MCF 10A (cell line): ENCODE data around the gene MRPL46. TPM values are rescaled to one million over a fixed set of nuclear protein-coding genes. Genes with fewer than 3 reads are reported as not detected.

Experiments
- BruUV-seq: library from RNA; stranded (reverse); fragments of 400-500 nt; replicated peaks from 2 replicates; lab custom pipeline; 2021; lab: Mats Ljungman, UMichigan
- CTCF ChIA-PET: fragments of 300-600 bp; sonication (Branson Sonifier 250); formaldehyde crosslinking; extraction: SDS; loops from one replicate; lab custom pipeline; 2021; ENCODE audit warnings: antibody characterized with exemption, inconsistent platforms; lab: Yijun Ruan, JAX
- POLR2A ChIA-PET: fragments of 300-600, 350-650 bp; sonication (Branson Sonifier 250); formaldehyde crosslinking; extraction: SDS; loops from one replicate; lab custom pipeline; 2020; ENCODE audit warnings: antibody characterized with exemption, inconsistent platforms; lab: Yijun Ruan, JAX
- DNase-seq: peaks from one replicate; pipeline ENCODE4 v3.0.0-alpha.2; 2018; ENCODE audit not compliant: unreplicated experiment
- H3K27ac Mint-ChIP-seq: one replicate; pipeline ENCODE4 v1.8.0; 2022; ENCODE audit warnings: mild to moderate bottlenecking, low read depth, mixed read lengths; ENCODE audit not compliant: unreplicated experiment
- H3K27me3 Mint-ChIP-seq: one replicate; pipeline ENCODE4 v1.8.0; 2022; ENCODE audit warnings: mixed read lengths; ENCODE audit not compliant: insufficient read depth, unreplicated experiment
- H3K36me3 Mint-ChIP-seq: one replicate; pipeline ENCODE4 v1.8.0; 2022; ENCODE audit warnings: mild to moderate bottlenecking, moderate library complexity, mixed read lengths; ENCODE audit not compliant: insufficient read depth, unreplicated experiment
- H3K4me1 Mint-ChIP-seq: one replicate; pipeline ENCODE4 v1.8.0; 2022; ENCODE audit warnings: mixed read lengths; ENCODE audit not compliant: insufficient read depth, unreplicated experiment
- H3K4me3 Mint-ChIP-seq: one replicate; pipeline ENCODE4 v1.8.0; 2022; ENCODE audit warnings: mild to moderate bottlenecking, moderate library complexity, mixed read lengths; ENCODE audit not compliant: unreplicated experiment
- H3K9me3 Mint-ChIP-seq: one replicate; pipeline ENCODE4 v1.8.0; 2022; ENCODE audit warnings: mixed read lengths; ENCODE audit not compliant: unreplicated experiment
- intact Hi-C: fragments of 100-400 bp; cut with micrococcal nuclease; formaldehyde crosslinking; loops from 2 replicates; pipeline ENCODE4 v1.14.1; 2022
- total RNA-seq: library from RNA; stranded (reverse); gene quantifications from 2 replicates; pipeline ENCODE4 v1.2.3, GENCODE V29; 2022
- TF ChIP-seq, protein P1 (sequence below): fragments of 200-600 bp; IDR thresholded peaks from one replicate; pipeline ENCODE4 v1.8.0; 2022; ENCODE audit warnings: antibody characterized with exemption, mild to moderate bottlenecking; ENCODE audit not compliant: unreplicated experiment

Gene MRPL46
- total RNA-seq, 1 experiment from 2014 or later, result 23.2 TPM

DNA sequence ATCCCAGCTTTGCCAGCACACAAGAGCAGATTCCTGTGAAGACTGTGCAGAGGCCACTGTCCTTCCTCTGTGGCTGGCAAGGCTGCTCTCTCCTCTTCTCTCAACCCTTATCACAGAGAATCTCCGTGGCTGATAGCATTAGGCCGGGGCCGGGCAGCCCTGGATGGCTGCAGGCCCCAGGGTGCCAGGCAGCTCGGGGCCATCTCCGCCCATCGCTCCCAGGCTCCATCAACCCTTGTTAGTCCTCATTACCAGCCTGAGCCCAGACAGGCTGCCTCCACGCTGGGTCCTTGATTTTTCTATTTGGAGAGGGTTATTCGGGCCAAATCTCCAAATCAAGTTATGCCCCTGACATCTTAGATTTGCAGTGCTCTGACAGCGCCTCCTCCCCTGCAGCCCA is 39.1 kb downstream of the MRPL46 start:
- H3K36me3 Mint-ChIP-seq, result no peaks in the 10 kb centered on the region

DNA sequence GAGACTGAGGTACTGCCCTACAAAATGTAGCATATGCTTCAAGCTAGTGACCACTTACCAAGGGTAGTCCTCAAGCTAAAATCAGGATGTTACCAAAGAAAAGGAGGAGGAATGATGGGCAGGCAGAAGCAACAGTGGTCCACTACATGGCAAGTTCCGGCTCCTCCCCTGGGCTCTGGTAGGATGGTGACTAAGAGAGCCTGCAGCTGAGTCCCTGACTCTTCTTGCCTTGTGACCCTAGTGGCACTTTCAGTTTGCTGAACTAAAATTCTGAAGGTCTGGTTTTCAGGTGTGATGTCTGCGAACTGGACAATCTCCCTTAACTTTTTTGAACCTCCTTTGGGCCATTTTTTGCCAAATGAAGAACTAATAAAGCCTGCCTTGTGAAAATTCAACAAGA is 40.9 kb downstream of the MRPL46 start:
- peaks cover 29% of the 10 kb centered on the region for H3K27me3 Mint-ChIP-seq
- TF ChIP-seq, protein P1, sequence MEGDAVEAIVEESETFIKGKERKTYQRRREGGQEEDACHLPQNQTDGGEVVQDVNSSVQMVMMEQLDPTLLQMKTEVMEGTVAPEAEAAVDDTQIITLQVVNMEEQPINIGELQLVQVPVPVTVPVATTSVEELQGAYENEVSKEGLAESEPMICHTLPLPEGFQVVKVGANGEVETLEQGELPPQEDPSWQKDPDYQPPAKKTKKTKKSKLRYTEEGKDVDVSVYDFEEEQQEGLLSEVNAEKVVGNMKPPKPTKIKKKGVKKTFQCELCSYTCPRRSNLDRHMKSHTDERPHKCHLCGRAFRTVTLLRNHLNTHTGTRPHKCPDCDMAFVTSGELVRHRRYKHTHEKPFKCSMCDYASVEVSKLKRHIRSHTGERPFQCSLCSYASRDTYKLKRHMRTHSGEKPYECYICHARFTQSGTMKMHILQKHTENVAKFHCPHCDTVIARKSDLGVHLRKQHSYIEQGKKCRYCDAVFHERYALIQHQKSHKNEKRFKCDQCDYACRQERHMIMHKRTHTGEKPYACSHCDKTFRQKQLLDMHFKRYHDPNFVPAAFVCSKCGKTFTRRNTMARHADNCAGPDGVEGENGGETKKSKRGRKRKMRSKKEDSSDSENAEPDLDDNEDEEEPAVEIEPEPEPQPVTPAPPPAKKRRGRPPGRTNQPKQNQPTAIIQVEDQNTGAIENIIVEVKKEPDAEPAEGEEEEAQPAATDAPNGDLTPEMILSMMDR, result no peak
- BruUV-seq, result no TSS peak
- no peak overlapping the region for H3K27ac Mint-ChIP-seq
- no peak overlapping the region for H3K4me3 Mint-ChIP-seq
- ChIA-PET POLR2A (no interaction called here), CTCF (no interaction called here)
- DNase-seq, result no peak
- H3K9me3 Mint-ChIP-seq, result no peaks in the 10 kb centered on the region
- intact Hi-C loops, result no loop called here
- no peaks in the 10 kb centered on the region for H3K36me3 Mint-ChIP-seq
- H3K4me1 Mint-ChIP-seq, result no peaks in the 10 kb centered on the region

More for the DNA sequence above, 39.1 kb downstream of the MRPL46 start:
- H3K27ac Mint-ChIP-seq, result no peak overlapping the region
- intact Hi-C loops, result no loop called here
- ChIA-PET CTCF (interaction anchor here (0.5 kb wide), 1 partner anchor 52 kb away, joined by 3 read pairs; no protein-coding TSS in a partner anchor), POLR2A (no interaction called here)
- H3K9me3 Mint-ChIP-seq, result no peaks in the 10 kb centered on the region
- peaks cover 29% of the 10 kb centered on the region for H3K27me3 Mint-ChIP-seq
- no peak overlapping the region for H3K4me3 Mint-ChIP-seq
- TF ChIP-seq, protein P1, result no peak
- no peak for DNase-seq
- no TSS peak for BruUV-seq
- H3K4me1 Mint-ChIP-seq, result no peaks in the 10 kb centered on the region

DNA sequence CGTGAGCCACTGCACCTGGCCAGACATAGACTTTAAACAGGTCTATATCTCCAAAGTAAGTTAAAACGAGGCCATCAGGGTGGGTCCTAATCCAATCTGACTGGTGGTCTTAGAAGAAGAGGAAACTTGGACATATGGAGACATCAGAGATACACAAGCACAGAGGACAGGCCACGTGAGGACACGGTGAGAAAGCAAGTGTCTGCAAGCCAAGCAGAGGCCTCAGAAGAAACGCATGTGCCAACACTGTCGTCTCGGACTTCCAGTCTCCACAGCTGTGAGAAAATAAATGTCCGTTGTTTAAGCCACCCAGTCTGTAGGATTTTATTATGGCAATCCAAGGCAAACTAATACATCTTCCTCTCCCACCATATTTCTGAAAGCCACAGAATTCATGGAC is 43.9 kb downstream of the MRPL46 start:
- H3K27ac Mint-ChIP-seq, result no peak overlapping the region
- H3K4me1 Mint-ChIP-seq, result no peaks in the 10 kb centered on the region
- DNase-seq, result no peak
- no peaks in the 10 kb centered on the region for H3K36me3 Mint-ChIP-seq
- ChIA-PET POLR2A (no interaction called here), CTCF (no interaction called here)
- intact Hi-C loops, result no loop called here
- H3K27me3 Mint-ChIP-seq, result peaks cover 17% of the 10 kb centered on the region
- H3K4me3 Mint-ChIP-seq, result no peak overlapping the region
- TF ChIP-seq, protein P1, result no peak
- no TSS peak for BruUV-seq
- H3K9me3 Mint-ChIP-seq, result no peaks in the 10 kb centered on the region

DNA sequence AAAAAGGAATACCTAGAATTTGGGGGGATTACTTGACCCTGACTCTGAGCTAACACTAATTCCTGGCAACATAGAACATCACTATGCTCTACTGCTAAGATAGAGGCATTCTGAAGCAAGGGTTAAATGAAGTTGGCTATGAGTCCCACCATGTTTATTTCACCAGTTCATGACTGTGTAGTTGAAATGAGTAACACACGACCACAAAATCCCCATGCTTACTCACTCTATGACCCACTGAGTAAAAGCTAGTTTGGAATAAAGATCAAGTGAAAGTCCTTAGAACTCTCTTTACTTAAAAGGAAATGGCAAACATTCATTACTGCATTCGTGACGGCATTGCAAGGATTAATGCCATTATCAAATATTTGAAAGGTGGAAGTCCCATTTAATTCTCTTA is 47.4 kb downstream of the MRPL46 start:
- POLR2A ChIA-PET, result no interaction called here
- H3K27ac Mint-ChIP-seq, result no peak overlapping the region
- intact Hi-C loops, result no loop called here
- no peaks in the 10 kb centered on the region for H3K27me3 Mint-ChIP-seq
- BruUV-seq, result no TSS peak
- TF ChIP-seq, protein P1, result no peak
- no peaks in the 10 kb centered on the region for H3K36me3 Mint-ChIP-seq
- DNase-seq, result no peak
- no peak overlapping the region for H3K4me3 Mint-ChIP-seq
- CTCF ChIA-PET, result no interaction called here
- no peaks in the 10 kb centered on the region for H3K4me1 Mint-ChIP-seq
- no peaks in the 10 kb centered on the region for H3K9me3 Mint-ChIP-seq

Other genes with a start within 250 kb of the MRPL46 start
- not detected in 2 replicates for gene NTRK3, start 210.6 kb downstream of the MRPL46 start, total RNA-seq
- 63.9 and 64.5 TPM in 2 replicates for gene MRPS11, start 320 bp upstream of the MRPL46 start, total RNA-seq
- 5.1 and 7.6 TPM in 2 replicates for gene DET1, start 79.3 kb upstream of the MRPL46 start, total RNA-seq
- 48.7 and 67.6 TPM in 2 replicates for gene AEN, start 154.0 kb upstream of the MRPL46 start, total RNA-seq
- gene ISG20, start 171.6 kb upstream of the MRPL46 start, total RNA-seq, result 9.7 and 20.0 TPM in 2 replicates